Suprapubic skin (tissue), 4 donors: ENCODE measurements around the gene SECTM1. TPM values are rescaled to one million over a fixed set of nuclear protein-coding genes. Genes with fewer than 3 reads are reported as not detected.

Experiments
- DNase-seq, 2 donors: peaks; one replicate each; pipeline ENCODE4 v3.0.0-alpha.2; 2019; ENCODE audit warnings: low spot score in 2 of 2
- H3K27ac ChIP-seq: fragments of 200-600 bp; sonication (generic); one replicate; pipeline ENCODE4 v1.5.1; 2019
- H3K27me3 ChIP-seq: fragments of 200-600 bp; sonication (generic); one replicate; pipeline ENCODE4 v1.5.1; 2019
- H3K36me3 ChIP-seq: fragments of 200-600 bp; sonication (generic); one replicate; pipeline ENCODE4 v1.5.1; 2019
- H3K4me1 ChIP-seq: fragments of 200-600 bp; sonication (generic); one replicate; pipeline ENCODE4 v1.5.1; 2019
- H3K4me3 ChIP-seq: fragments of 200-600 bp; sonication (generic); one replicate; pipeline ENCODE4 v1.5.1; 2019; ENCODE audit warnings: mild to moderate bottlenecking
- H3K9me3 ChIP-seq: fragments of 200-600 bp; sonication (generic); one replicate; pipeline ENCODE4 v1.5.1; 2019
- EP300 ChIP-seq: sonication (generic); formaldehyde crosslinking; IDR thresholded peaks from one replicate; pipeline ENCODE4 v1.6.1; 2017; ENCODE audit warnings: antibody characterized with exemption
- POLR2A ChIP-seq, 2 donors: fragments of 450-650 bp; IDR thresholded peaks; one replicate each; pipeline ENCODE4 v1.6.1; 2017; ENCODE audit warnings: antibody characterized with exemption in 2 of 2, mild to moderate bottlenecking in 2 of 2, moderate library complexity in 2 of 2
- POLR2AphosphoS5 ChIP-seq, 3 donors: sonication (generic); formaldehyde crosslinking; IDR thresholded peaks; one replicate each; pipeline ENCODE4 v1.6.1; 2017; ENCODE audit warnings: antibody characterized with exemption in 3 of 3
- WGBS: methylation state at CpG from one replicate; pipeline ENCODE4 v1.1.5; 2018; 5-methylcytosine and 5-hydroxymethylcytosine counted together
- total RNA-seq, 4 donors: library from RNA; depleted of rRNA; stranded (reverse); fragments of >200 nt; gene quantifications; one replicate each; pipeline ENCODE4 v1.1.0, GENCODE V29; 2016
- TF ChIP-seq, protein P1 (sequence below), 2 donors: fragments of 200-600 bp in 1 of 2; fragments of 450-650 bp in 1 of 2; sonication (generic) in 1 of 2; IDR thresholded peaks; one replicate each; pipeline ENCODE4 v1.5.1; 2016 to 2019; ENCODE audit warnings: antibody characterized with exemption in 2 of 2, mild to moderate bottlenecking in 1 of 2, moderate library complexity in 1 of 2

SECTM1 gene
- total RNA-seq, 4 donors from 2014 or later, result 9.5 to 37.8 (median 16.6) TPM

DNA sequence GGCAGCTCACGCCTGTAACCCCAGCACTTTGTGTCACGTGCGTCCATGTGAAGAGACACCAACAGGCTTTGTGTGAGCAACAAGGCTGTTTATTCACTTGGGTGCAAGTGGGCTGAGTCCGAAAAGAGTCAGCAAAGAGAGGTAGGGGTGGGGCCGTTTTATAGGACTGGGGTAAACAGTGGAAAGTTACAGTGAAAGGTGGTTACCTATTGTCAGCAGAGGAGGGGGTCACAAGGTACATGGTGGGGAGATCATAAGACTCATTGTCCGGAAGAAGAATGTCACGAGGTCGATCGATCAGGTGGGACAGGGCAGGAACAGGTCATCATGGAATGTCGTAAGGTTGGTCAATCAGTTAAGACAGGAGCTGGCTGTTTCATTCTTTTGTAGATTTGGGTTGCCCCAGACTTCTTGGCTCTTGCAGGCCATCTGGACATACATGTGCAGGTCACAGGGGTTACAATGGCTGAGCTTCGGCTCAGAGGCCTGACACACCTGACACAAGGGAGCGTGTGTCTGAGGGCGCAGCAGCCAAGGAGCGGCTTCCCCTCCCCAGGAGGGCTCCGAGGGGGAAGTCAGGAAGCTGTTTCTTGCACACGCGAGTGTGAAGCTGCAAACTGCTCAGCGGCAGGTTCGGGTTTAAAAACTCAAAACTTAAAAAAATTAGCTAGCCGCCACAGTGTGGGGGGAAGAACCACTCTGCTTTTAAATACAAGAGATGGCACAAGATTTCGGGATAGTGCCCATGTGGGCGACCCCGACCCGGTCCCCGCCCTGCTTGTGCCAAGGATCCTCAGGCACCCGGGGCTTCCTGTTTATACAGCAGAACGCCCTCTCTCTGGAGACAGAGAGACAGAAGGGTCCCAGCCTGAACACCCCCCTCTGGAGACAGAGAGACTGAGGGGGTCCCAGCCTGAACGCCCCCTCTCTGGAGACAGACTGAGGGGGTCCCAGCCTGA lies 13.1 kb upstream of the SECTM1 start:
- peaks cover 13% of the 10 kb centered on the region for H3K4me1 ChIP-seq
- no peaks in the 10 kb centered on the region for H3K9me3 ChIP-seq
- H3K36me3 ChIP-seq, result no peaks in the 10 kb centered on the region
- WGBS, result 78% methylated on average over 28 of the region's 28 CpGs
- H3K27ac ChIP-seq, result no peak overlapping the region
- H3K27me3 ChIP-seq, result no peaks in the 10 kb centered on the region
- TF ChIP-seq, protein P1, sequence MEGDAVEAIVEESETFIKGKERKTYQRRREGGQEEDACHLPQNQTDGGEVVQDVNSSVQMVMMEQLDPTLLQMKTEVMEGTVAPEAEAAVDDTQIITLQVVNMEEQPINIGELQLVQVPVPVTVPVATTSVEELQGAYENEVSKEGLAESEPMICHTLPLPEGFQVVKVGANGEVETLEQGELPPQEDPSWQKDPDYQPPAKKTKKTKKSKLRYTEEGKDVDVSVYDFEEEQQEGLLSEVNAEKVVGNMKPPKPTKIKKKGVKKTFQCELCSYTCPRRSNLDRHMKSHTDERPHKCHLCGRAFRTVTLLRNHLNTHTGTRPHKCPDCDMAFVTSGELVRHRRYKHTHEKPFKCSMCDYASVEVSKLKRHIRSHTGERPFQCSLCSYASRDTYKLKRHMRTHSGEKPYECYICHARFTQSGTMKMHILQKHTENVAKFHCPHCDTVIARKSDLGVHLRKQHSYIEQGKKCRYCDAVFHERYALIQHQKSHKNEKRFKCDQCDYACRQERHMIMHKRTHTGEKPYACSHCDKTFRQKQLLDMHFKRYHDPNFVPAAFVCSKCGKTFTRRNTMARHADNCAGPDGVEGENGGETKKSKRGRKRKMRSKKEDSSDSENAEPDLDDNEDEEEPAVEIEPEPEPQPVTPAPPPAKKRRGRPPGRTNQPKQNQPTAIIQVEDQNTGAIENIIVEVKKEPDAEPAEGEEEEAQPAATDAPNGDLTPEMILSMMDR (IDR thresholded peaks at IDR 0.05), result no peak
- no peak for TF ChIP-seq EP300
- no peak for TF ChIP-seq POLR2A (IDR thresholded peaks at IDR 0.05)
- no peak for TF ChIP-seq POLR2AphosphoS5 (IDR thresholded peaks at IDR 0.05)
- no peak overlapping the region for H3K4me3 ChIP-seq
- no peak for DNase-seq

DNA sequence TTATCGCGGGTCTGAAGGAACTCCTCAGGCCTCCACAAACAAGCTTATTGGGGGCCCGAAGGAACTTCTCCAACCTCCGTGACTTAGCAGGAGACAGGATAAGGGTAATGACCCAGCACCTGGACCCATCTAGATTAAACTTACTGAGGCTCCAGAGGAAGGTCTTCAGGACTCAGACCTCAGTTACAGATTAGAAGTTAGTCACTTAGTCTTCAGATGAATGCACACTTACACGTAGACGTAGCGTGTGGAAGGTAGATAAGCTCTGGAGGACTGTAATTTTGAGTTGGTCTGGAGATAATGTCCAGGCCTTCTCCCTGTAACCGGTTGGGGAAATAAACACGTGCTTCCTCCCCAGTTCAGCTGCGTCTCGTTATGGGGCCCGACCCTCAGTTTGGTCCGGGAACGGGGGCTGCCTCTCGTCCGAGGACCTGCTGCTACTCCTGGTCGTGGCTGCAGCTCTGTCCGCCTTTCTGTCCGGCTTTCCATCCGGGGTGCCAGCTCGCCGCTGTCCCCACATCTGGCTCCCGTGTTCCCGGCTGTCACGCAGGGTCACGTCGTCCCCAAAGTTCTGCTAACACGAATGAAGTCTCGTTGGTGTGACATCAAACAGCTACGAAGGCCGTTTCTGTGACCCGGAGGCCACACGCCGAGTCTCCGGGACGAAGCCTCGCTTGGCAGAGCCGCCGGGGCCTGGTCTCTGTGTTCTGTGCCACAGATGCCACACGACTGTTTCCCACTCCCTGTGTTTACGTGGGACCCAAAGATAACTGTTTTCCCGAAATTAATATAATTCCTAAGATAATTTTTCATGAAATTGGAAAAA lies 11.8 kb upstream of the SECTM1 start:
- Histone ChIP-seq H3K27me3 (no peaks in the 10 kb centered on the region), H3K36me3 (no peaks in the 10 kb centered on the region), H3K4me3 (no peak overlapping the region), H3K9me3 (no peaks in the 10 kb centered on the region), H3K4me1 (peaks cover 11% of the 10 kb centered on the region), H3K27ac (no peak overlapping the region)
- TF ChIP-seq EP300 (no peak), POLR2A (IDR thresholded peaks at IDR 0.05) (no peak), POLR2AphosphoS5 (IDR thresholded peaks at IDR 0.05) (no peak)
- TF ChIP-seq, protein P1 (IDR thresholded peaks at IDR 0.05), result no peak
- WGBS, result 91% methylated on average over 42 of the region's 42 CpGs
- DNase-seq, result no peak

DNA sequence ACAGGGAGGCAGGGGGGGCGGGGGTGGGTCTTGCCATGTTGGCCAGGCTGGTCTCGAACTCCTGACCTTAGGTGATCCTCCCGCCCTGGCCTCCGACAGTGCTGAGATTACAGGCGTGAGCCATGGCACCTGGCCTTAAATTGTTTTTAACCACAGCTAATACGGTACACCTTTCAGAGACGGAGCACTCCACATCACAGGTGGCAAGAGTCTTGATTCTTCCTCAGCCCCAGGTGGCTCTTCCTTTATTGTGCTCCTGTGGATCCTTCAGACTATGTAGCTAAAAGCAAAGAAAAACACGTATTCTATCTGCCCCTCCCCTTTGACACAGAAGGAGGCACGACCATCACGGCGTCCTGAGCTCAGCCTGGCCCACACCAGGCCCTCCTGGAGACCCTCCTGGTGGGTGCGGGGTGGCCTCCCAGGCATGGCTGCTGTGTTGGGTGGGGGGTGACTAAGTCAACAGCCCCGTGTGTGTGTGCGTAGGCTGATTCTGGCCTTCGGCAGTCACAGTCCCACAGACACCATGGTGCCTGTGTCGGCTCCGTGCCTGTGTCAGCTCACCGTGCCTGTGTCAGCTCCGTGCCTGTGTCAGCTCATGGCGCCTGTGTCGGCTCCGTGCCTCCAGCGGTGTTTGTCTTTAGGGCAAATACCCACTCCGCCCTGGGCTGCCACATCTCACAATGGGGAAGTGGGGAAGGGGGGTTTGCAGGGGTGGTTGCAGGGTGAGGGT lies 10.8 kb upstream of the SECTM1 start:
- TF ChIP-seq POLR2AphosphoS5 (IDR thresholded peaks at IDR 0.05), result no peak
- TF ChIP-seq POLR2A (IDR thresholded peaks at IDR 0.05), result no peak
- TF ChIP-seq, protein P1 (IDR thresholded peaks at IDR 0.05), result no peak
- TF ChIP-seq EP300, result no peak
- WGBS, result 90% methylated on average over 11 of the region's 24 CpGs
- DNase-seq, result no peak

DNA sequence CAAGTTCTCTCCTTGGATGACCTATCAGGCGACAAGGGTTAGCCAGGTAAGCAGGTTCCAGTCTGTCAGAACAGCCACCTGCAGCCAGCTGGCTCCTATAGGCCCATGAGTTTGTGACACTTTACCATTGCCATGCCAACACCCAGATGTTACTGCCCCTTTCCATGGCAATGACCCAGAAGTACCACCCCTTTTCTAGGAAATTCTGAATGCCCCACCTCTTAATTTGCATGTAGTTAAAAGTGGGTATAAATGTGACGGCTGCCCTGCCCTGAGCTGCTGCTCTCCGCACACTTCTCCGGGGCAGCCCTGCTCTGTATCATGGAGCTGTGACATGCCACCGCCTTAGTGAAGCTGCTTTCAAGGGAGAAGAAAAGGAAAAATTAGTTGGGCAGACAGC lies 10.0 kb upstream of the SECTM1 start:
- no peaks in the 10 kb centered on the region for H3K36me3 ChIP-seq
- no peaks in the 10 kb centered on the region for H3K27me3 ChIP-seq
- H3K27ac ChIP-seq, result no peak overlapping the region
- no peaks in the 10 kb centered on the region for H3K9me3 ChIP-seq
- TF ChIP-seq EP300, result no peak
- no peak for TF ChIP-seq POLR2AphosphoS5 (IDR thresholded peaks at IDR 0.05)
- no peak for TF ChIP-seq POLR2A (IDR thresholded peaks at IDR 0.05)
- peaks cover 13% of the 10 kb centered on the region for H3K4me1 ChIP-seq
- no peak for DNase-seq
- WGBS, result 86% methylated on average over 5 of the region's 5 CpGs
- H3K4me3 ChIP-seq, result no peak overlapping the region

More for the DNA sequence above, 10.8 kb upstream of the SECTM1 start:
- no peaks in the 10 kb centered on the region for H3K36me3 ChIP-seq
- H3K4me3 ChIP-seq, result no peak overlapping the region
- no peaks in the 10 kb centered on the region for H3K9me3 ChIP-seq
- no peak overlapping the region for H3K27ac ChIP-seq
- H3K4me1 ChIP-seq, result peaks cover 10% of the 10 kb centered on the region
- no peaks in the 10 kb centered on the region for H3K27me3 ChIP-seq

DNA sequence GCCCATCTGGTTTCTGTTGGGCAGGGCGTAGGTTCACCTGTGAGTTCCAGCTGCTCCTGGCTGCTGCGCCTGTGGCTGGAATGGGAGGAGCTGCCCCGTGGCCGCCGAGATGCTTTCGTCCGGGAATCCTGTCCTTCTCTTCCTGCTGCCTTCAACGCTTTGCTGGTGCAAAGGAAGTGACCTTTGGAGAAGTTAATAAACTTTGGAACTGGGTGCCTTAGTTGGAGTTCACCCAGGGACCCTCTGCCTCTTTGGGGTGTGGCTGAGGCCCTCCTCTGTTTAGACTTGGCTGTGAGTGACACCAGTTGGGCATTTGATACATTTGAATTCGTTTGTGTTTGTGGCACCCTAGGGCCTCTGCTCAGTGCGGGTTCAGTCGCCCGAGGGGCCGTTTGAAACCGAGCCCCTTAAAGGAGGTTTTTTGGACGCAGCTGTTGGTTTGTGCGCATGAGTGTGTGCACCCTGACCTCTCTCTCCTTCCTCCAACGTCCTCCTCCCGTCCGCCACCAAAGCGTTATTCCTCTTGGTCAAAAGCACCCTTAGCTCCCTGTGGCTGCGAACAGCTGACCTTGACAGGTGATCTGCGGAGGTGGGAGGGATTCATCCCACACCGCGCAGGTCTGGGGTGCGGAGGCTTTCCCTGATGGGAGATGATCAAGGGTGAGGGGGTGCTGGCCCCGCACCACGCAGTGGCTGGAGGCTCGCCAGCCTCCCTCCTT lies 9.0 kb upstream of the SECTM1 start:
- H3K27ac ChIP-seq, result no peak overlapping the region
- TF ChIP-seq POLR2A (IDR thresholded peaks at IDR 0.05), result no peak
- no peak for TF ChIP-seq EP300
- TF ChIP-seq, protein P1 (IDR thresholded peaks at IDR 0.05), result no peak
- TF ChIP-seq POLR2AphosphoS5 (IDR thresholded peaks at IDR 0.05), result no peak
- H3K4me1 ChIP-seq, result peaks cover 15% of the 10 kb centered on the region
- no peaks in the 10 kb centered on the region for H3K27me3 ChIP-seq
- H3K4me3 ChIP-seq, result no peak overlapping the region
- no peaks in the 10 kb centered on the region for H3K9me3 ChIP-seq
- H3K36me3 ChIP-seq, result no peaks in the 10 kb centered on the region
- WGBS, result 76% methylated on average over 22 of the region's 28 CpGs
- DNase-seq, result no peak
